Measurements from ENCODE around the gene ZBTB46. TPM values are rescaled to one million over a fixed set of nuclear protein-coding genes. Genes with fewer than 3 reads are reported as not detected.

The ZBTB46 gene
- total and polyA plus RNA-seq, 4 donors, result 0.79 to 12.1 (median 4.7) TPM

DNA sequence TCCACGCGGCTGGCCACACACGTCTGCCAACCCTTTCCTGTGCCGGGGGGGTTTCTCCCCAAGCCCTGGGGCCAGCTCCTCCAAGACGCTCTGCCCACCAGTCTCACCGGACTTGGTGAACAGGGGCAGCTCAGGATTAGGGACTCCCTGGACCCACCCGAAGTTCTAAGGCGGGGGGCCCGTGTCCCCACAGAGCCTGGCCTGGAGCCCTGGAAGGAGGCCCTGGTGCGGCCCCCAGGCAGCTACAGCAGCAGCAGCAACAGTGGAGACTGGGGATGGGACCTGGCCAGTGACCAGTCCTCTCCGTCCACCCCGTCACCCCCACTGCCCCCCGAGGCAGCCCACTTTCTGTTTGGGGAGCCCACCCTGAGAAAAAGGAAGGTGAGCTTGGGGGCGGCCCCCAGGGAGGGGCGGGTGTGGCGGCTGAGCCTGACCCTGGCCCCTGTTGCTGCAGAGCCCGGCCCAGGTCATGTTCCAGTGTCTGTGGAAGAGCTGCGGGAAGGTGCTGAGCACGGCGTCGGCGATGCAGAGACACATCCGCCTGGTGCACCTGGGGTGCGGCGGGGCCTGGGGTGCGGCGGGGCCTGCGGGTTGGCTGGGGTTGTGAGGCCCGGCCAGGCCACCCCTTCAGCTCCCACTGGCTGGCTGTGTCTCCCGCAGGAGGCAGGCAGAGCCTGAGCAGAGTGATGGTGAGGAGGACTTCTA, 89.2 kb downstream of the ZBTB46 start:
- Histone ChIP-seq H3K9ac (ENCODE audit: low read depth in 1 of 2, low read length in 2 of 2) (no peak overlapping the region), H3K27me3 (ENCODE audit: control insufficient read depth in 4 of 4, insufficient read depth in 4 of 4, low read length in 3 of 4) (no peaks in the 10 kb centered on the region), H3K27ac (ENCODE audit: low read depth in 1 of 2, low read length in 2 of 2) (peak overlapping the region in 1 of 2 donors; percentile 93), H3K4me1 (ENCODE audit: control insufficient read depth in 4 of 4, insufficient read depth in 4 of 4, low read length in 3 of 4) (peaks cover 8 to 56% (median 41%) of the 10 kb centered on the region in 4 donors), H3K9me3 (ENCODE audit: control insufficient read depth in 4 of 4, low read length in 3 of 4) (no peaks in the 10 kb centered on the region), H3K36me3 (ENCODE audit: control insufficient read depth in 4 of 4, insufficient read depth in 3 of 4, low read depth in 1 of 4, low read length in 3 of 4) (no peaks in the 10 kb centered on the region), H3K4me3 (ENCODE audit: low read depth in 1 of 3, low read length in 3 of 3) (peak overlapping the region; percentile 32 to 88 (median 70))
- TF ChIP-seq RXRA (IDR thresholded peaks at IDR 0.05) (no peak), NR2F2 (IDR thresholded peaks at IDR 0.05) (no peak), ATF3 (IDR thresholded peaks at IDR 0.05) (no peak), RAD21 (IDR thresholded peaks at IDR 0.05) (no peak), JUND (IDR thresholded peaks at IDR 0.05) (no peak), FOXA1 (IDR thresholded peaks at IDR 0.05) (no peak), HNF4A (conservative IDR thresholded peaks at IDR 0.05) (no peak), SP1 (IDR thresholded peaks at IDR 0.05) (no peak), FOXA2 (IDR thresholded peaks at IDR 0.05) (no peak)
- TF ChIP-seq, protein P1, sequence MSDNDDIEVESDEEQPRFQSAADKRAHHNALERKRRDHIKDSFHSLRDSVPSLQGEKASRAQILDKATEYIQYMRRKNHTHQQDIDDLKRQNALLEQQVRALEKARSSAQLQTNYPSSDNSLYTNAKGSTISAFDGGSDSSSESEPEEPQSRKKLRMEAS (IDR thresholded peaks at IDR 0.05), result no peak
- WGBS, result 38% methylated on average over 30 of the region's 30 CpGs
- DNase-seq (ENCODE audit: low spot score), result peak; percentile 37

DNA sequence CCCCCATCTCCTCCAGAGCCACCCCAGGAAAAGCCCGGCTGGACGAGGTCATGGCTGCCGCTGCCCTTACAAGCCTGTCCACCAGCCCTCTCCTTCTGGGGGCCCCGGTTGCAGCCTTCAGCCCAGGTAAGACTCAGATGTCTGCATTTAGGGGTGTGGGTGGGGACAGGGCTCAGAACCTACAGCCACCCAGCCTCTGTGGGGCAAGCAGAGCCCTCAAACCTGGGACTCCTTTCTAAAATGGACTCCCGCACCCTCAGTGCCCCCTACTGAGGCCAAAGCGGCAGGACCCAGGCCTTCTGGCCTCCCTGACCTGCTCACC, 89.7 kb downstream of the ZBTB46 start:
- peaks cover 10 to 61% (median 46%) of the 10 kb centered on the region in 4 donors for H3K4me1 ChIP-seq (ENCODE audit: control insufficient read depth in 4 of 4, insufficient read depth in 4 of 4, low read length in 3 of 4)
- 18% methylated on average over 6 of the region's 6 CpGs for WGBS
- no peak for TF ChIP-seq ATF3 (IDR thresholded peaks at IDR 0.05)
- peak; percentile 18 for TF ChIP-seq NR2F2 (IDR thresholded peaks at IDR 0.05)
- H3K27me3 ChIP-seq (ENCODE audit: control insufficient read depth in 4 of 4, insufficient read depth in 4 of 4, low read length in 3 of 4), result no peaks in the 10 kb centered on the region
- DNase-seq (ENCODE audit: low spot score), result peak; percentile 35
- no peaks in the 10 kb centered on the region for H3K36me3 ChIP-seq (ENCODE audit: control insufficient read depth in 4 of 4, insufficient read depth in 3 of 4, low read depth in 1 of 4, low read length in 3 of 4)
- H3K4me3 ChIP-seq (ENCODE audit: low read depth in 1 of 3, low read length in 3 of 3), result peak overlapping the region; percentile 32 to 88 (median 70)
- H3K9ac ChIP-seq (ENCODE audit: low read depth in 1 of 2, low read length in 2 of 2), result no peak overlapping the region
- H3K27ac ChIP-seq (ENCODE audit: low read depth in 1 of 2, low read length in 2 of 2), result peak overlapping the region; percentile 83 to 93
- H3K9me3 ChIP-seq (ENCODE audit: control insufficient read depth in 4 of 4, low read length in 3 of 4), result no peaks in the 10 kb centered on the region

GRCh38 chr20:63740627-63741353, 90.3 kb downstream of the ZBTB46 start:
- Histone ChIP-seq H3K9ac (ENCODE audit: low read depth in 1 of 2, low read length in 2 of 2) (no peak overlapping the region), H3K4me3 (ENCODE audit: low read depth in 1 of 3, low read length in 3 of 3) (peak overlapping the region; percentile 42 to 88 (median 81)), H3K4me1 (ENCODE audit: control insufficient read depth in 4 of 4, insufficient read depth in 4 of 4, low read length in 3 of 4) (peaks cover 10 to 66% (median 51%) of the 10 kb centered on the region in 4 donors), H3K27ac (ENCODE audit: low read depth in 1 of 2, low read length in 2 of 2) (peak overlapping the region; percentile 83 to 93), H3K9me3 (ENCODE audit: control insufficient read depth in 4 of 4, low read length in 3 of 4) (no peaks in the 10 kb centered on the region), H3K36me3 (ENCODE audit: control insufficient read depth in 4 of 4, insufficient read depth in 3 of 4, low read depth in 1 of 4, low read length in 3 of 4) (no peaks in the 10 kb centered on the region), H3K27me3 (ENCODE audit: control insufficient read depth in 4 of 4, insufficient read depth in 4 of 4, low read length in 3 of 4) (no peaks in the 10 kb centered on the region)
- peak; percentile 88 for DNase-seq (ENCODE audit: low spot score)
- 2% methylated on average over 29 of the region's 29 CpGs for WGBS
- peak; percentile 30 for TF ChIP-seq CTCF (IDR thresholded peaks at IDR 0.05; ENCODE audit: low read depth, low read length, missing input control)
- TF ChIP-seq ATF3 (IDR thresholded peaks at IDR 0.05), result no peak
- TF ChIP-seq, protein P2, sequence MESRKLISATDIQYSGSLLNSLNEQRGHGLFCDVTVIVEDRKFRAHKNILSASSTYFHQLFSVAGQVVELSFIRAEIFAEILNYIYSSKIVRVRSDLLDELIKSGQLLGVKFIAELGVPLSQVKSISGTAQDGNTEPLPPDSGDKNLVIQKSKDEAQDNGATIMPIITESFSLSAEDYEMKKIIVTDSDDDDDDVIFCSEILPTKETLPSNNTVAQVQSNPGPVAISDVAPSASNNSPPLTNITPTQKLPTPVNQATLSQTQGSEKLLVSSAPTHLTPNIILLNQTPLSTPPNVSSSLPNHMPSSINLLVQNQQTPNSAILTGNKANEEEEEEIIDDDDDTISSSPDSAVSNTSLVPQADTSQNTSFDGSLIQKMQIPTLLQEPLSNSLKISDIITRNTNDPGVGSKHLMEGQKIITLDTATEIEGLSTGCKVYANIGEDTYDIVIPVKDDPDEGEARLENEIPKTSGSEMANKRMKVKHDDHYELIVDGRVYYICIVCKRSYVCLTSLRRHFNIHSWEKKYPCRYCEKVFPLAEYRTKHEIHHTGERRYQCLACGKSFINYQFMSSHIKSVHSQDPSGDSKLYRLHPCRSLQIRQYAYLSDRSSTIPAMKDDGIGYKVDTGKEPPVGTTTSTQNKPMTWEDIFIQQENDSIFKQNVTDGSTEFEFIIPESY (IDR thresholded peaks at IDR 0.05), result no peak
- peak; percentile 28 to 54 for TF ChIP-seq RXRA (IDR thresholded peaks at IDR 0.05)
- TF ChIP-seq JUND (IDR thresholded peaks at IDR 0.05), result no peak
- peak; percentile 28 to 47 for TF ChIP-seq RAD21 (IDR thresholded peaks at IDR 0.05)
- TF ChIP-seq GABPA (IDR thresholded peaks at IDR 0.05 in 1 of 2, conservative IDR thresholded peaks at IDR 0.05 in 1 of 2), result no peak
- peak; percentile 79 for TF ChIP-seq SP1 (IDR thresholded peaks at IDR 0.05)
- TF ChIP-seq REST (IDR thresholded peaks at IDR 0.05), result peak; percentile 79
- no peak for TF ChIP-seq FOXA2 (IDR thresholded peaks at IDR 0.05)
- no peak for TF ChIP-seq TAF1 (conservative IDR thresholded peaks at IDR 0.05)
- TF ChIP-seq HNF4A (conservative IDR thresholded peaks at IDR 0.05), result peak in 1 of 2 donors; percentile 50
- TF ChIP-seq HNF4G (IDR thresholded peaks at IDR 0.05), result no peak
- no peak for TF ChIP-seq FOXA1 (IDR thresholded peaks at IDR 0.05)
